Measurements from ENCODE around the gene CDK14. TPM values are rescaled to one million over a fixed set of nuclear protein-coding genes. Genes with fewer than 3 reads are reported as not detected.

CDK14 gene
- total and polyA plus RNA-seq, 4 donors, result 4.2 to 12.4 (median 7.4) TPM

DNA sequence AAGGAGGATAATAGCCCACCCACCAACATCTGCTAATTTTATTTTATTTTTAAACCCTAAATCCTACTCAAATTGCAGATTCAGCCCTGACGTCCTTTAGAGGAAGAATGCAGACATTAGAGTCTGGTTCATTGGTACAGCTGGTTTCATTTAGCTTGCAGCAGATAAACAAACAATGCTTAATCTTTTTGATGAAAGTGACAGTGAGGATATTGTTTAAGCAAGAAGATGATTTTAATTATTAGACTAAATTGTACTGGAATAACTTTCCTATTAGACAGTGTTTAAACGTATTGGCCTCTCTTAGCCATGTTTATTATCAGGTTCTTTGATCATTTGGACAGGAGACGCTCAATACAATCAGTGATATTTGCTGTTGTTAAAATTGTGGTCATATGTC, 164.8 kb downstream of the CDK14 start:
- no peaks in the 10 kb centered on the region for H3K27me3 ChIP-seq (ENCODE audit: control insufficient read depth in 4 of 4, insufficient read depth in 4 of 4, low read length in 3 of 4)
- no peaks in the 10 kb centered on the region for H3K36me3 ChIP-seq (ENCODE audit: control insufficient read depth in 4 of 4, insufficient read depth in 3 of 4, low read depth in 1 of 4, low read length in 3 of 4)
- 68% methylated on average over 3 of the region's 3 CpGs for WGBS
- H3K27ac ChIP-seq (ENCODE audit: low read depth in 1 of 2, low read length in 2 of 2), result no peak overlapping the region
- no peaks in the 10 kb centered on the region for H3K9me3 ChIP-seq (ENCODE audit: control insufficient read depth in 4 of 4, low read length in 3 of 4)
- TF ChIP-seq EGR1 (IDR thresholded peaks at IDR 0.05; ENCODE audit: low read depth in 2 of 2), result no peak
- no peak for TF ChIP-seq YY1 (IDR thresholded peaks at IDR 0.05)
- TF ChIP-seq ATF3 (IDR thresholded peaks at IDR 0.05), result no peak
- TF ChIP-seq RAD21 (IDR thresholded peaks at IDR 0.05), result no peak
- TF ChIP-seq, protein P1, sequence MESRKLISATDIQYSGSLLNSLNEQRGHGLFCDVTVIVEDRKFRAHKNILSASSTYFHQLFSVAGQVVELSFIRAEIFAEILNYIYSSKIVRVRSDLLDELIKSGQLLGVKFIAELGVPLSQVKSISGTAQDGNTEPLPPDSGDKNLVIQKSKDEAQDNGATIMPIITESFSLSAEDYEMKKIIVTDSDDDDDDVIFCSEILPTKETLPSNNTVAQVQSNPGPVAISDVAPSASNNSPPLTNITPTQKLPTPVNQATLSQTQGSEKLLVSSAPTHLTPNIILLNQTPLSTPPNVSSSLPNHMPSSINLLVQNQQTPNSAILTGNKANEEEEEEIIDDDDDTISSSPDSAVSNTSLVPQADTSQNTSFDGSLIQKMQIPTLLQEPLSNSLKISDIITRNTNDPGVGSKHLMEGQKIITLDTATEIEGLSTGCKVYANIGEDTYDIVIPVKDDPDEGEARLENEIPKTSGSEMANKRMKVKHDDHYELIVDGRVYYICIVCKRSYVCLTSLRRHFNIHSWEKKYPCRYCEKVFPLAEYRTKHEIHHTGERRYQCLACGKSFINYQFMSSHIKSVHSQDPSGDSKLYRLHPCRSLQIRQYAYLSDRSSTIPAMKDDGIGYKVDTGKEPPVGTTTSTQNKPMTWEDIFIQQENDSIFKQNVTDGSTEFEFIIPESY (IDR thresholded peaks at IDR 0.05), result no peak
- H3K4me1 ChIP-seq (ENCODE audit: control insufficient read depth in 4 of 4, insufficient read depth in 4 of 4, low read length in 3 of 4), result peaks cover 5 to 41% (median 35%) of the 10 kb centered on the region in 4 donors
- H3K9ac ChIP-seq (ENCODE audit: low read depth in 1 of 2, low read length in 2 of 2), result no peak overlapping the region
- H3K4me3 ChIP-seq (ENCODE audit: low read depth in 1 of 3, low read length in 3 of 3), result no peak overlapping the region
- no peak for DNase-seq (ENCODE audit: low spot score)

GRCh38 chr7:90761584-90761983, 165.5 kb downstream of the CDK14 start:
- H3K9me3 ChIP-seq (ENCODE audit: control insufficient read depth in 4 of 4, low read length in 3 of 4), result no peaks in the 10 kb centered on the region
- H3K36me3 ChIP-seq (ENCODE audit: control insufficient read depth in 4 of 4, insufficient read depth in 3 of 4, low read depth in 1 of 4, low read length in 3 of 4), result no peaks in the 10 kb centered on the region
- TF ChIP-seq RAD21 (IDR thresholded peaks at IDR 0.05), result no peak
- no peak for TF ChIP-seq HNF4G (IDR thresholded peaks at IDR 0.05)
- no peak for TF ChIP-seq JUND (IDR thresholded peaks at IDR 0.05)
- no peak for TF ChIP-seq FOXA2 (IDR thresholded peaks at IDR 0.05)
- TF ChIP-seq RXRA (IDR thresholded peaks at IDR 0.05), result no peak
- no peak for TF ChIP-seq YY1 (IDR thresholded peaks at IDR 0.05)
- TF ChIP-seq HNF4A (conservative IDR thresholded peaks at IDR 0.05), result no peak
- no peak for TF ChIP-seq EGR1 (IDR thresholded peaks at IDR 0.05; ENCODE audit: low read depth in 2 of 2)
- TF ChIP-seq FOXA1 (IDR thresholded peaks at IDR 0.05), result no peak
- no peak for TF ChIP-seq CTCF (IDR thresholded peaks at IDR 0.05; ENCODE audit: low read depth, low read length, missing input control)
- no peak for TF ChIP-seq NR2F2 (IDR thresholded peaks at IDR 0.05)
- no peak for TF ChIP-seq ATF3 (IDR thresholded peaks at IDR 0.05)
- TF ChIP-seq TAF1 (conservative IDR thresholded peaks at IDR 0.05), result no peak
- TF ChIP-seq GABPA (IDR thresholded peaks at IDR 0.05 in 1 of 2, conservative IDR thresholded peaks at IDR 0.05 in 1 of 2), result no peak
- TF ChIP-seq MAX (IDR thresholded peaks at IDR 0.05), result no peak
- H3K4me1 ChIP-seq (ENCODE audit: control insufficient read depth in 4 of 4, insufficient read depth in 4 of 4, low read length in 3 of 4), result peaks cover 5 to 48% (median 41%) of the 10 kb centered on the region in 4 donors
- no peak for DNase-seq (ENCODE audit: low spot score)
- H3K27ac ChIP-seq (ENCODE audit: low read depth in 1 of 2, low read length in 2 of 2), result no peak overlapping the region
- no peak overlapping the region for H3K4me3 ChIP-seq (ENCODE audit: low read depth in 1 of 3, low read length in 3 of 3)
- WGBS, result 92% methylated on average over 1 of the region's 1 CpG
- H3K9ac ChIP-seq (ENCODE audit: low read depth in 1 of 2, low read length in 2 of 2), result no peak overlapping the region
- H3K27me3 ChIP-seq (ENCODE audit: control insufficient read depth in 4 of 4, insufficient read depth in 4 of 4, low read length in 3 of 4), result no peaks in the 10 kb centered on the region
